Panc1 (cell line): Measurements from ENCODE around the gene TANGO2. TPM values are rescaled to one million over a fixed set of nuclear protein-coding genes. Genes with fewer than 3 reads are reported as not detected.

ENCODE experiments used
- ATAC-seq: fragments of 200-7000 bp; cut with Tn5 transposase; 2 replicates; pipeline ENCODE4 v1.9.1; 2020; ENCODE audit warnings: mild to moderate bottlenecking, moderate library complexity
- BruUV-seq: library from RNA; stranded (reverse); fragments of 400-500 nt; replicated peaks from 2 replicates; lab custom pipeline; 2021; lab: Mats Ljungman, UMichigan
- CTCF ChIA-PET: fragments of 300-600 bp; sonication (Branson Sonifier 250); formaldehyde crosslinking; loops from one replicate; lab custom pipeline; 2022; ENCODE audit warnings: antibody characterized with exemption; lab: Charles Lee
- POLR2A ChIA-PET: fragments of 300-600 bp; sonication (Branson Sonifier 250); formaldehyde crosslinking; loops from one replicate; lab custom pipeline; 2022; ENCODE audit warnings: antibody characterized with exemption; lab: Charles Lee
- DNase-seq: peaks from one replicate; pipeline ENCODE4 v3.0.0-alpha.2; 2010; ENCODE audit warnings: low read depth, low spot score
- H3K27ac ChIP-seq: 2 replicates; pipeline ENCODE4 v1.5.1; 2011; ENCODE audit warnings: mild to moderate bottlenecking, low read length, inconsistent platforms
- H3K27me3 ChIP-seq: fragments of 200-500 bp; sonication (Bioruptor generic); 2 replicates; pipeline ENCODE4 v1.6.0; 2014; ENCODE audit warnings: low read length, inconsistent platforms; ENCODE audit not compliant: control insufficient read depth, insufficient read depth
- H3K36me3 ChIP-seq: fragments of 200-500 bp; sonication (Bioruptor generic); 2 replicates; pipeline ENCODE4 v1.5.1; 2014; ENCODE audit warnings: inconsistent platforms, mild to moderate bottlenecking, low read length, moderate library complexity; ENCODE audit not compliant: control insufficient read depth, insufficient read depth
- H3K4me1 ChIP-seq: 2 replicates; pipeline ENCODE4 v1.5.1; 2011; ENCODE audit warnings: inconsistent platforms, mild to moderate bottlenecking, low read length, moderate library complexity; ENCODE audit not compliant: control insufficient read depth, insufficient read depth
- H3K4me3 ChIP-seq, 2 experiments: 2 replicates each; pipeline ENCODE4 v1.5.1; 2011 to 2012; ENCODE audit warnings: low read depth in 2 of 2, low read length in 2 of 2, mild to moderate bottlenecking in 2 of 2, inconsistent platforms in 1 of 2, moderate library complexity in 1 of 2
- H3K9me3 ChIP-seq: fragments of 200-500 bp; sonication (Bioruptor generic); 2 replicates; pipeline ENCODE4 v1.5.1; 2014; ENCODE audit warnings: low read depth, mild to moderate bottlenecking, inconsistent platforms, low read length, moderate library complexity; ENCODE audit not compliant: control insufficient read depth, insufficient read depth
- CTCF ChIP-seq: fragments of 450-650 bp; IDR thresholded peaks from 2 replicates; pipeline ENCODE4 v1.5.1; 2017; ENCODE audit warnings: mild to moderate bottlenecking
- POLR2AphosphoS5 ChIP-seq: IDR thresholded peaks from 2 replicates; pipeline ENCODE4 v1.6.1; 2012; ENCODE audit warnings: mild to moderate bottlenecking, low read depth, low read length, moderate library complexity
- SIN3A ChIP-seq: IDR thresholded peaks from 2 replicates; pipeline ENCODE4 v1.6.1; 2012; ENCODE audit warnings: low read depth, mild to moderate bottlenecking, low read length, moderate library complexity, borderline replicate concordance; ENCODE audit not compliant: insufficient read depth
- TCF7L2 ChIP-seq: IDR thresholded peaks from 2 replicates; pipeline ENCODE4 v1.6.1; 2011; ENCODE audit warnings: mild to moderate bottlenecking, low read depth, low read length, inconsistent platforms
- in situ Hi-C: cut with HindIII; loops from 2 replicates; pipeline ENCODE4 v1.10.0; 2016; ENCODE audit warnings: low sequenced_read_pairs, low pct_unique_long_range_greater_than_20kb
- intact Hi-C: fragments of 100-400 bp; cut with micrococcal nuclease; formaldehyde crosslinking; loops from one replicate; pipeline ENCODE4 v1.10.0; 2022; ENCODE audit not compliant: unreplicated experiment
- total RNA-seq: library from RNA; stranded (reverse); gene quantifications from one replicate; pipeline ENCODE4 v1.2.1, GENCODE V29; 2021; ENCODE audit not compliant: unreplicated experiment
- TF ChIP-seq, protein P1 (sequence below), 2 experiments: IDR thresholded peaks; 2 replicates each; pipeline ENCODE4 v1.6.1; 2011 to 2012; ENCODE audit warnings: low read depth in 2 of 2, control low read depth in 1 of 2, low read length in 1 of 2, mild to moderate bottlenecking in 1 of 2, moderate library complexity in 1 of 2; ENCODE audit not compliant: insufficient read depth in 1 of 2

Gene TANGO2
- total RNA-seq, 1 experiment from 2014 or later = 32.2 TPM

GRCh38 chr22:19997561-19998231 lies 23.2 kb upstream of the TANGO2 start:
- no peak for ATAC-seq
- in situ Hi-C loops (no loop called here), intact Hi-C loops (no loop called here)
- Histone ChIP-seq H3K27ac (no peak overlapping the region), H3K27me3 (no peaks in the 10 kb centered on the region), H3K4me1 (0 out of 2 replicates have a peak, but pooled peaks cover 3% of the 10 kb centered on the region), H3K36me3 (no peaks in the 10 kb centered on the region), H3K9me3 (no peaks in the 10 kb centered on the region), H3K4me3 (no peak overlapping the region)
- ChIA-PET POLR2A (no interaction called here), CTCF (no interaction called here)
- no peak for DNase-seq
- TF ChIP-seq CTCF (no peak), TCF7L2 (no peak)
- BruUV-seq = no TSS peak

GRCh38 chr22:19998232-19998951 lies 22.5 kb upstream of the TANGO2 start:
- H3K27ac ChIP-seq = no peak overlapping the region
- H3K4me3 ChIP-seq = no peak overlapping the region
- POLR2A ChIA-PET = interaction anchor here (0.7 kb wide), 1 partner anchor 31 kb away, joined by 3 read pairs; no protein-coding TSS in a partner anchor
- TF ChIP-seq POLR2AphosphoS5 (no peak), CTCF (no peak), TCF7L2 (no peak), SIN3A (no peak)
- TF ChIP-seq, protein P1, sequence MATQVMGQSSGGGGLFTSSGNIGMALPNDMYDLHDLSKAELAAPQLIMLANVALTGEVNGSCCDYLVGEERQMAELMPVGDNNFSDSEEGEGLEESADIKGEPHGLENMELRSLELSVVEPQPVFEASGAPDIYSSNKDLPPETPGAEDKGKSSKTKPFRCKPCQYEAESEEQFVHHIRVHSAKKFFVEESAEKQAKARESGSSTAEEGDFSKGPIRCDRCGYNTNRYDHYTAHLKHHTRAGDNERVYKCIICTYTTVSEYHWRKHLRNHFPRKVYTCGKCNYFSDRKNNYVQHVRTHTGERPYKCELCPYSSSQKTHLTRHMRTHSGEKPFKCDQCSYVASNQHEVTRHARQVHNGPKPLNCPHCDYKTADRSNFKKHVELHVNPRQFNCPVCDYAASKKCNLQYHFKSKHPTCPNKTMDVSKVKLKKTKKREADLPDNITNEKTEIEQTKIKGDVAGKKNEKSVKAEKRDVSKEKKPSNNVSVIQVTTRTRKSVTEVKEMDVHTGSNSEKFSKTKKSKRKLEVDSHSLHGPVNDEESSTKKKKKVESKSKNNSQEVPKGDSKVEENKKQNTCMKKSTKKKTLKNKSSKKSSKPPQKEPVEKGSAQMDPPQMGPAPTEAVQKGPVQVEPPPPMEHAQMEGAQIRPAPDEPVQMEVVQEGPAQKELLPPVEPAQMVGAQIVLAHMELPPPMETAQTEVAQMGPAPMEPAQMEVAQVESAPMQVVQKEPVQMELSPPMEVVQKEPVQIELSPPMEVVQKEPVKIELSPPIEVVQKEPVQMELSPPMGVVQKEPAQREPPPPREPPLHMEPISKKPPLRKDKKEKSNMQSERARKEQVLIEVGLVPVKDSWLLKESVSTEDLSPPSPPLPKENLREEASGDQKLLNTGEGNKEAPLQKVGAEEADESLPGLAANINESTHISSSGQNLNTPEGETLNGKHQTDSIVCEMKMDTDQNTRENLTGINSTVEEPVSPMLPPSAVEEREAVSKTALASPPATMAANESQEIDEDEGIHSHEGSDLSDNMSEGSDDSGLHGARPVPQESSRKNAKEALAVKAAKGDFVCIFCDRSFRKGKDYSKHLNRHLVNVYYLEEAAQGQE (IDR thresholded peaks at IDR 0.05; ENCODE audit: insufficient read depth in 1 of 2, low read depth in 2 of 2, low read length in 1 of 2) = no peak
- intact Hi-C loops (no loop called here), in situ Hi-C loops (no loop called here)
- CTCF ChIA-PET = no interaction called here
- no peaks in the 10 kb centered on the region for H3K27me3 ChIP-seq
- H3K4me1 ChIP-seq = 0 out of 2 replicates have a peak, but pooled peaks cover 3% of the 10 kb centered on the region
- ATAC-seq = no peak
- BruUV-seq = no TSS peak
- H3K36me3 ChIP-seq = no peaks in the 10 kb centered on the region
- H3K9me3 ChIP-seq = no peaks in the 10 kb centered on the region
- no peak for DNase-seq
